HG03432 (cell line): Measurements from ENCODE around the gene AEBP2.
A peak's percentile ranks its signal among the peaks of the same experiment; 100 is the strongest.
"Not testable (repeated sequence)": the region's sequence is repeated elsewhere in the genome, so short reads cannot be mapped to it uniquely, and the experiment has no call there.

Experiments used
- ATAC-seq: cut with Tn5 transposase; IDR thresholded peaks from one replicate; pipeline ENCODE4 v1.9.1; 2021; ENCODE audit warnings: mild to moderate bottlenecking, moderate library complexity; ENCODE audit not compliant: unreplicated experiment

Gene AEBP2

DNA sequence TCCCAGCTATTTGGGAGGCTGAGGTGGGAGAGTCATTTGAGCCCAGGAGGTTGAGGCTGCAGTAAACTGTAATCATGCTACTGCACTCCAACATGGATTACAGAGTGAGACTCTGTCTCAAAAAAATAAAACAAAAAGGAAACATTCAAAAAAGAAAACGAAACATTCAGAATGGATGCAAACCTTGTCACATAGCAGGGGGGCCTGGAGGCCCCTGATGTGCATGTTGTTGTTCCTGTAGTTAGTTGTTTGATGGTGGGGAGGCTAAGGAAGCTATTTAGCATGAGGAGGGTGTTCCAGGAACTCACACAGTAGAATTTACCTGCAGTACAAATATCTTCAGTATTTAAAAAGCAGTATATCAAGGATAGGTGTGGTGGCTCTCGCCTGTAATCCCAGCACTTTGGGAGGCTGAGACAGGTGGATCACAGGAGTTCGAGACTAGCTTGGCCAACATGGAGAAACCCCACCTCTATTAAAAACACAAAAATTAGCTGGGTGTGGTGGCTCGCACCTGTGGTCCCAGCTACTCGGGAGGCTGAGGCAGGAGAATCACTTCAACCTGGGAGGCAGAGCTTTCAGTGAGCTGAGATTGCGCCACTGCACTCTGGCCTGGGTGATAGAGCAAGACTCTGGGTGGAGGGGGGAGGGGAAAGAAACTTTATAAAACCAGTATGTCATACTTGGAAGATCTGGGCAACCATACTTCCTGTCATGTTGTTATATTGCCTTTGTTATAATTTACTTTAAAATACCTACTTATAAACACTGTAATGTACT lies 17.6 kb upstream of the AEBP2 start:
- ATAC-seq, result no peak

DNA sequence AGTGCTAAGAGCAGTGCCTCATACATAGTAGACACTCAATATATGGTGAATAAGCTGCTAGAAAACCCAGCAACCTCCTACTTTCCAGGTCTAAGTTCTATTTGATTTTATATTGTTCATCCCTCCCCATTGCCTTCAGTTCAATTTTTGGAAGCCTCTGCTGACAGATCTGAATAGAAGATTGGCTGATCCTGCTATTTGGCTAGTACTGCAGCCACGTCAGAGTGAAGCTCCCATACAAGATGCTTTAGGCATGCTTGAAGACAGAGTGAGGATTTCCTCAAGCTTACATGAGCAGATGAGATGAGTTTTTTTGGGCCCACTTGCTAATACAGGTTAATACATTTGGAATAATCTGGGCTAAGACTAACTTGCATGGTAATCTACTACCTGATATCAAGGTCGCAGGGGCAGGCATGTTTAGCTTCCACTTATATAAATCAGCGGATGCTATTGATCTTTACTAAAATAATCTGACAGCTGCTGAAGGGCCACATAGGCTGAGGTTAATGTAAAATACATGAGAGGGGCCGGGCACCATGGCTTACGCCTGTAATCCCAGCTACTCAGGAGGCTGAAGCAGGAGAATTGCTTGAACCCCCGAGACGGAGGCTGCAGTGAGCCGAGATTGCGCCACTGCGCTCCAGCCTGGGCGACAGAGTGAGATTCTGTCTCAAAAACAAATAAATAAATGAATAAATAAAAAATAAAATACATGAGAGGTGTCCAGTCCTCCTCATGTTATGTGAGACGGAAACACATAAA lies 15.9 kb upstream of the AEBP2 start:
- ATAC-seq, result no peak

DNA sequence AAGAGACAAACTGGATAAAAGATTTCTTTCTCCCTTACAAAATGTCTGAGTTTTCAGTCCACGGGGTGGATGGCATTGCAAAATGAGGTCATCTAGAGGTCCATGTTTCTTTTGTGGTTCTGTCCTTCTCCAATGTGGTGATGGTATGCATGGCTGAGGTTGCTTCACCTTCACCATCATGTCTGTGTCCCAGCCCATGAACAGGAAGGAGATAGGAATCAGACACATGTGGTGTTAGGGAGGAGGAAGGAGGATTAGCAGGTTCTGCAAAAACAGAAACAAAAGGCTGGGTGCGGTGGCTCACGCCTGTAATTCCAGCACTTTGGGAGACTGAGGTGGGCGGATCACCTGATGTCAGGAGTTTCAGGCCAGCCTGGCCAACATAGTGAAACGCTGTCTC lies 11.0 kb upstream of the AEBP2 start:
- no peak for ATAC-seq

DNA sequence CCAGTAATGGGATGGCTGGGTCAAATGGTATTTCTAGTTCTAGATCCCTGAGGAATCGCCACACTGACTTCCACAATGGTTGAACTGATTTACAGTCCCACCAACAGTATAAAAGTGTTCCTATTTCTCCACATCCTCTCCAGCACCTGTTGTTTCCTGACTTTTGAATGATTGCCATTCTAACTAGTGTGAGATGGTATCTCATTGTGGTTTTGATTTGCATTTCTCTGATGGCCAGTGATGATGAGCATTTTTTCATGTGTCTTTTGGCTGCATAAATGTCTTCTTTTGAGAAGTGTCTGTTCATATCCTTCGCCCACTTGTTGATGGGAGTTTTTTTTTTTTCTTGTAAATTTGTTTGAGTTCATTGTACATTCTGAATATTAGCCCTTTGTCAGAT lies 9.8 kb upstream of the AEBP2 start:
- ATAC-seq, result not testable (repeated sequence)

DNA sequence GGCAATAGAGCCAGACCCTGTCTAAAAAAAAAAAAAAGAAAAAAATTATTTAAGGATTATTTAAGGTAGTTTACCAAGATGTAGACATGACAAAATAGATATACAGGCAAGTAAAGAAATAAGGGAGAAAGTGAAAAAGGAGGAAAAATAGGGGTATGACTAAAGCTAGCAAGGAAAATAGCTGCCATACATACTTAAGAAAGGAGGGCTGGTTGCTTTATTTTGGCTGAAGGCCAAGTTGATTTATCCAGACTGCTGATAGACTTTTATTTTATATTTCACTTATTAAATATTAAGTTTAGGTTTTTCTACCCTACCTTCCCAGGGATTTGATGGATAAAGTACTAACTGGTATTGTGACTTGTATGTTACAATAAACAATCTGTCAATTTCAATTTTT lies 8.3 kb upstream of the AEBP2 start:
- no peak for ATAC-seq

DNA sequence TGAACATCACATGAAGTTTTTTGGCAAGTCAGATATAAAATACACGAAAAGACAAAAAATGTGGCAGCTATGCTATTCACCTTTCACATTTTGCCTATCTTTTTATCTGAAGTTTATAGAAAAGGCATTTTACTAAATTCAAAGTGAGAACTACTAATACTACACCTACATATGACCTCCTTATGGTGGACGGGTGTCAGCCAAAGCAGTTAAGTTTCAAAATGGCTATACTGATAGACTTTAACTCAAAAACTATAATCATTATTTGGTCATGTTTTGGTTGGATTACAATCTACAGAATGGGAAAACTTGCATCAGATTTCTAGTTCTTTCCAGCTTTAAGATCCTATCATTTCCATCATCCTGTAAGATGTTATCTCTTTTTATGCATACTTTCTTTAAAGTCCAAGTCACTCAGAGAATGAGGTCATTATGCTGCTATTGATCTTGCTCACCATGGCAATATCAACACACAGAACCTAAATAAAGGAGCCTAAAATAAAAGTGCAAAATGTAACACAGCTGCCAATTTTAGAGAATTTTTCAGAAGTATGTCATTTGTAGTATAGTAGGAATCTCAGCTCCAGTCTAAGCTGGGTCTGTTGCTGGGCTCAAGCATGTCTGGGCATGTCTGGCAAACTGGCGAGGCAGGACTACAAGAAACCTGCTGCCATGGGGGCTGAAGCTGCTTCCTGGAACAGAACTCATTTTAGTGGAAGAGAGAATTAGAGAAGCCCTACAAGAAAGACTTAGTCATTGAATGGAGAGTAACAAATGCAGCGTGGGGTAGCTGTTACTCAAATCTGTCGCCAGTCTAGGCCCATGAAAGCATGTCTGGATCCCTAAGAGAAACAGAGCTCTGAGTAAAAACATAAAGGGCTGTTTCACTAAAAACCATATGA lies 7.6 kb upstream of the AEBP2 start:
- peak; percentile 70 for ATAC-seq

DNA sequence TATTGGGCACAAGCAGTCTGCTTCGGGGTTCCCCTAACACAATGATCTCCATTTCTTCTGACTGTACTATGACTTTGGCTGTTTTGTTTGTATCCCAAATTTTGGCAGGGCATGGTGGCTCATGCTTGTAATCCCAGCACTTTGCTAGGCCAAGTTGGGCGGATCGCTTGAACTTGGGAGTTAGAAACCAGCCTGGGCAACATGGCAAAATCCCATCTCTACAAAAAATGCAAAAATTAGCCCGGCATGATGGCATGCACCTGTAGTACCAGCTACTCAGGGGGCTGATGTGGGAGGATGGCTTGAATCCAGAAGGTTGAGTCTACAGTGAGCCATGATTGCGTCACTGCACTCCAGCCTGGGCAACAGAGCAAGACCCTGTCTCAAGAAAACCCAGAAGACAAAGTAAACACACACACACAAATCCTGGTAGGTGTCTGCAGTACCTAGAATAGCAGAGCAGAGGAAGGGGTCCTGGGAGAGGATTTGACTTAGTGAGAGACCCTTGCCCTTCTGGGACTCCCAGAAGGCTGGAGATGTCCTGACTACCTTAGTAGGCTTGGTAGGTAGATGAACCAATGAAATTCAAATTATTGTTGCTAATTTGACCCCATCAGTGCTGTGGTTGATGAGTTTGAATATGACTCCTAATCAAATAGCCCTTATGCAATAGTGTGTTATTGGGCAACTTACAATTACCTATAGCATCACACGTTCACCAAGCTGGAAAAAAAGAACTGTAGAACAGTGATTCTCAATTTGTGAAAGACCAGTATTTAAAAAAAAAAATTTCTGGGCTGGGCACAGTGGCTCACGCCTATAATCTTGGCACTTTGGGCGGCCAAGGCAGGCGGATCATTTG lies 6.8 kb upstream of the AEBP2 start:
- no peak for ATAC-seq

DNA sequence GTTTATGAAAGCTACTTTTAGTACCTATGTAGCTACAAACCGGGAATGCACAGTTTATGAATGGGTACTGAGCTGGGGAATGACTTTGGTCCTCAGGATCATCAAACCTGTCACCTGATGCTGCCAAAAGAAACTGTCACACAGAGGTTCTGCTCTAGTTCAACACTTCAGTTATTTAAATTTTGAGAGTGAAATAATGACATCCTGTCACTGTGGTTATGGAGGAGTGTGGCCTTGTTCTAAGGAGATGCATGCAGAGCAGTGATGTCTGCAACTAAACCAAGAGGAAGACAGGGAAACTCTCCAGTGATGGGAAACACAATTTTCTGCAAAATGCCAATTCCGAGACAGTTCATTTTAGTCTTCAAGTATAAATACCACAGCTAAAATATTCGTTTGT lies 4.8 kb upstream of the AEBP2 start:
- ATAC-seq, result peak; percentile 31

DNA sequence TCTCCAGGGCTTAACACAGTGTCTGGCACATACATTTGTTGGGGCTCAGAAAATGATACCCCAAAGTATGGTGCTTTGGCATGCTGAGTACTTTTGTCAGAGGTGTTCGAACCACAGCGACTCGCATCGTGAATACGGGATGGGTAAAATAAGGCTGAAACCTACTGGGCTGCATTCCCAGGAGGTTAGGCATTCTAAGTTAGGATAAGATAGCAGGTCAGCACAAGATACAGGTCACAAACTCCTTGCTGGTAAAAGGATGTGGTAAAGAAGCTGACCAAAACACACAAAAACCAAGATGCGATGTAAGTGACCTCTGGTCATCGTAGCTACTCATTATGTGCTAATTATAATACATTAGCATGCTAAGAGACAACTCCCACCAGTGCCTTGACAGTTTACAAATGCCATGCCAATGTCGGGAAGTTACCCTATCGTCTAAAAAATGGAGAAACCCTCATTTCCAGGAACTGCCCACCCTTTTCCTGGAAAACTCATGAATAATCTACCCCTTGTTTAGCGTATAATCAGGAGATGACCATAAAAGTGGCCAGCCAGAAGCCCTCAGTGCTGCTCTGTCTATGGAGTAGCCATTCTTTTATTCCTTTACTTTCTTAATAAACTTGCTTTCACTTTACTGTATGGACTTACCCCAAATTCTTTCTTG lies 3.3 kb upstream of the AEBP2 start:
- ATAC-seq, result no peak

DNA sequence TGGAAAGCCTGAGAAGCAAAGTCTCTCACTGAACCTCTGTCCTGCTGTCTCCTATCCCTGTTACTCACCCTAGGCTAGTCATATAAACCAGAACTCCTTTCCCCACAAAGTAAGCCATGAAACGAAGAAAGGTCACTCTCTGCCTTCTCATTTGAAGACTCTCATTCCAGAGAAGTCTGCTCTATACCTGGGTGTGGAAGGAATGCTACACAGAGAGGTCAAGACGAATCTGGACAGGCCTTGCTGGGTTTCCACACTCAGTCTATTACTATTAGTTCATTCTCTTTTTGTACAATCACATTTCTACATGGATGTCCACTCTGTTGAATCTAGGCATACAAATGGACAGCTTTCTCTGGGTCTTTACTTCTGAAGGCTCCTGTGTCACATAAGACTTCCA lies 2.4 kb upstream of the AEBP2 start:
- ATAC-seq, result no peak

DNA sequence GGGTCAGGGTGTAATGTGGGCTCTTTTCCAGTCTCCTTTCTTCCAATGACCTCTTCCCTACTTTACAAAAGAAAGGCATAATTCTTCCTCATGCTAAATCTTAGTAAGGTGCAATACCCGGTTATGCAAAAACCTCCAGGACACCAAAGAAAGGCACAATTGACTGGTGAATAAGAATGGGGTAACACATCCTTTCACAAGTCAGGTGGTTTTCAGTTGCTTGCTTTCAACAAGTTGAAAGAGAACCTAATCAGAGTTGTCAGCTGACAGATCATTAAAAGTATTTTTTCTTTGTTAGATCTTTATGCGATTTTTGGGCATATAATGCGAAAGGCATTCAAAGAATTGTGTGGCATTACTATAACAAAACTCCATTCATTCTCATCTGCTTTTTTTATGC lies 1.3 kb upstream of the AEBP2 start:
- ATAC-seq, result no peak

DNA sequence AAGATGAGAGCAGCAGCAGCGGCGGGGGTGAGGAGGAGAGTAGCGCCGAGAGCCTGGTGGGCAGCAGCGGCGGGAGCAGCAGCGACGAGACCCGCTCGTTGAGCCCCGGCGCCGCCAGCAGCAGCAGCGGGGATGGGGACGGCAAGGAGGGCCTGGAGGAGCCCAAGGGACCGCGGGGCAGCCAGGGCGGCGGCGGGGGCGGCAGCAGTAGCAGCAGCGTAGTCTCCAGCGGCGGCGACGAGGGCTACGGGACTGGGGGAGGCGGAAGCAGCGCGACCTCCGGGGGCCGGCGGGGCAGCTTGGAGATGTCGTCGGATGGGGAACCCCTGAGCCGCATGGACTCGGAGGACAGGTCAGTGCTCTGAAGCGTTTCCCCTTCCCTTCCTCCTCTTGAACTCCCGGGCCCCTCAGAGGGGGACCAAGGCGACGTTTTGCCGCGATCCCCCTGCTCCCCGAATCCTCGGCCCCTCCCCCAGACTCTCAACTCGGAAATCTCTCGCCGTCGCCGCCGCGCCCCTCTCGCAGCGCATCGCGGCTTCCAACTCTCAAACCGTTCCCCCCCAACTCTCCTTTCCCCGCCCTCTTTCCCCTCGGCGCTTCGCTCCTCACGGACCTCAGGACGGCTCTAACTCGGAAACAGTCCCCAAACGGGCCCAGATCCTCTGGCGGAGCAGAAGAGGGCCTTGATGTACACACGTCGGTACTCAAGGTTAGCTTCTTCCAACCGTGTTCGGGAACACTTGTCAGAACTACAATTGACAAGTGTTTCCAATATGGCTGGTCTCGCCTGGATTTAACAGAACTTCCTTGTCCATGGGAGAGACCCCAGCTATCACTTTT lies 947 bp downstream of the AEBP2 start:
- peak; percentile 41 for ATAC-seq

DNA sequence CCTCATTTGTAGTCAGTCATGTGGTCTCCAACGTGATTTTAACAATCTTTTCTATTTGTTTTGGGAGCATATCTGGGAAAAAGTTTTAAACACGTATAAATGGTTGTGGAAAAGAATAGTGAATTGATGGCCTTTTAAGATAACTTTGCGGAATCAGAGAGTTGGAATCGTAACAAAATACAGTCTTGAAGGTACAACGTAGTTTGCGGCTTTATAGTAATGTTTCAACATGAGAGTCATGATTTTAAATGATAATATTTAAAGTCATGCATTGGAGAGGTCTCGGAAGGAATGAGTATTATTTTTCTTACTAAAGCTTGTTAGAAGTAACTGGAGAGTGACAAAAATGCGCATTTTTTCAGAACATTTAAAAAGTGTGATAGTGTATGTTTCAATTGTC lies 1.6 kb downstream of the AEBP2 start:
- no peak for ATAC-seq

DNA sequence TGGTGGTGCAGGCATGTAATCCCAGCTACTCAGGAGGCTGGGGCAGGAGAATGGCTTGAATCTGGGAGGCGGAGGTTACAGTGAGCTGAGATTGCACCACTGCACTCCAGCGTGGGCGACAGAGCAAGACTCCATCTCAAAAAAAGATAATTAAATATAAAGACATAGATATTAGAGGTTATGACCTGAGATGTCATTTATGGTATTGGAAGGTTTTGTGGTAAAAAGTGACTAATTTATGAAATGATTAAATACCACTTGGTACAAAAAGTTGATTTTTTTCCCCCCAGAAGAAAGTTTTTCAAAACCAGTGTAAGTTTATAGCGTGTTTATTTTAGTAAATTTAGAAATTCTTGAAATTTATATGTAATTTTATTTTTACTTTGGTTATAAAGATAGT lies 4.3 kb downstream of the AEBP2 start:
- ATAC-seq, result no peak

DNA sequence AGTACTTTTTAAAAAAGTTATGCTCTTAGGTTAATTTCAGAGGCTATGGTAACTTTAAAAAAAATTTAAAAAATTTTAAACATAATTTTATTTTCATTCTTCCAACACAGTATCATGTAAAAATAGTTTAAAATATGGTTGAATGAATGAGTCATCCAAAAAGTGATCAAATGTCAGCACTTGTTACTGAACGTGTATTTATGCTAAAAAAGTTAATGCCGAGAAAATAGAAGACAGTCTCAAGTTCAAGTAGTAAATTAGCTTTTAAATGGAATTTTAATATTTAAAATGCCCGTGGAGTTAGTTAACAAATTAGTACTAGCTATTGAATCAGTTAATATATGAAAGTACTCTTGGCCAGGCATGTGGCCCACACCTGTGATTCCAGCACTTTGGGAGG lies 4.8 kb downstream of the AEBP2 start:
- ATAC-seq, result no peak

DNA sequence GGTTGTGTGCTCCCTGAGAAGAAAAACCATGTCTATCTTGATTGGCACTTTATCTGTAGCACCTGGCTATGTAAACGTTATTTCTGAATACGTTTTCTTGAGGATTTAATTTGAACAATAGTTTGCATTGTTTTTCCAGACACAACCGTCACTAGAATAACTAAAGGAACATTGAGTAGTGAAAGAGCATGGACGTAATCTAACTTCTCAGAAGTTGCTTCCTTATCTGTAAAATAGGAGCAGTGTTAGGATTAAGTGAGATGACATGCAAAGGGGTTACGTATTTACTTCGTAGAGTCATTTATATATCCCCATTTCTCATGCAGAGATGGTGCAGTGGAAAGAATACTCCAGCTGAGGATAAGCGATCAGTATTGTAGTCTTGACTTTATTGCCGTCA lies 8.1 kb downstream of the AEBP2 start:
- ATAC-seq, result no peak

DNA sequence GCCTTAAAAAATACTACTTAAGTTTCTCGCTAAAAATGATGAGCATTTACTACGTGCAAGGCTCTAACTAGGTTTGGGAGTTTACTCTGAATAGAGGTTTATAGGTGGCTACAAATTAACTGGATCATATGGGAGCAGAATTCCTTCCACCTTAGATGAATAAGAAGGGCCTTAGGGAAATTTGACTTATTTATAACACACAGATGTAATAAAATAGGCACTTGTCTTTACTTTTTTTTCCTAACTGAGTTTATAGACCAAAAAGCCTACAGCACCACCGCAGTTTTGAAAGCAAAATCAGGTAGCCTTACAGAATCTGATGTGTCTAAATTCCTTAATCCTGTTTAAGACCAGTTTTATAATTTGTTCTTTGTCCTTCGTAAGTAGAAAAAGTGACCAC lies 10.5 kb downstream of the AEBP2 start:
- no peak for ATAC-seq

DNA sequence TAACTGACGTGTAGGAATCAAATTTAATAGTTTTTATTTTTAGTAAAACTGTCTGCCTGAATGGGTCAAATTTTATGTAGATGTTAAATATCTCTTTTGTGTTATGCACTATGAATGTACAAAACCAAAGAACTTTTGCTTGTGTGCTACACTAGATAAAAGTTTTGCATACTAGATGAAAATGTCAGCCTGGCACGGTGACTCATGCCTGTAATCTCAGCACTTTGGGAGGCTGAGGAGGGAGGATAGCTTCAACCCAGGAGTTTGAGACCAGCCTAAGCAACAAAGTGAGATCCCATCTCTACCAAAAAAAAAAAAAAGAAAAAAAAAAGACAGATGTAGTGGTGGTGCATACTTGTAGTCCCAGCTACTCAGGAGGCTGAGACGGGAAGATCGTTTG lies 11.1 kb downstream of the AEBP2 start:
- ATAC-seq, result no peak

DNA sequence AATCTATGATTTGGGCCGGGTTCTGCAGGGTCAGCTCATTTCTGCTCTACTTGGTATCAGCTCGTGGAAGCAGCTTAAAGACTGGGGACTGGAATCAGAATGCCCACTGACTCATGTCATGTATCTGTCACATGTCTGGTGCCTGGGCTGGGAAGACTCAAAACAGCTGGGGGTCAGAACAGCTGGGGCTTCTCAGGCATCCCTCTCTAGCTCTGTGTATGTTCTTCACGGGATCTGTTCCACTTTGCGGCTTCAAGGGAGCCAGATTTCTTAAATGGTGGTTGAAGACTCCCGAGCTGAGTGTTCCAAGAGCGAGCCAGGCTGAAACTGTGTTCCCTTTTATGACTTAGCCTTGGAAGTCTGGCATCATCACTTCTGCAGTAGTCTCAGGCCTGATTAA lies 11.9 kb downstream of the AEBP2 start:
- ATAC-seq, result no peak
